ENCODE results near the gene UBE2R2.
"Not testable (repeated sequence)": the region's sequence is repeated elsewhere in the genome, so short reads cannot be mapped to it uniquely, and the experiment has no call there.

Gene UBE2R2

GRCh38 chr9:33932078-33932807 is 115.3 kb downstream of the UBE2R2 start:
- DNase-seq, result no peak

GRCh38 chr9:33934188-33934878 is 117.4 kb downstream of the UBE2R2 start:
- no peak for DNase-seq

GRCh38 chr9:33939924-33940874 is 123.2 kb downstream of the UBE2R2 start:
- DNase-seq, result no peak

GRCh38 chr9:33942471-33943083 is 125.6 kb downstream of the UBE2R2 start:
- DNase-seq, result no peak

GRCh38 chr9:33943389-33943788 is 126.4 kb downstream of the UBE2R2 start:
- DNase-seq, result no peak

- DNase-seq, result no peak
Measured at GRCh38 chr9:33946779-33947535, 130.0 kb downstream of the UBE2R2 start.

GRCh38 chr9:33950371-33950770 is 133.4 kb downstream of the UBE2R2 start:
- no peak for DNase-seq

GRCh38 chr9:33952066-33952465 is 135.1 kb downstream of the UBE2R2 start:
- no peak for DNase-seq

- DNase-seq, result no peak
Measured at GRCh38 chr9:33956544-33956943, 139.6 kb downstream of the UBE2R2 start.

GRCh38 chr9:33959725-33960124 is 142.8 kb downstream of the UBE2R2 start:
- no peak for DNase-seq

- not testable (repeated sequence) for DNase-seq
Measured at GRCh38 chr9:33962468-33962867, 145.5 kb downstream of the UBE2R2 start.

- no peak for DNase-seq
Measured at GRCh38 chr9:33964086-33964768, 147.3 kb downstream of the UBE2R2 start.
